Right atrium auricular region (tissue), 2 donors: ENCODE data around the gene CYTH2. TPM values are rescaled to one million over a fixed set of nuclear protein-coding genes. Genes with fewer than 3 reads are reported as not detected.
"Not testable (repeated sequence)": the region's sequence is repeated elsewhere in the genome, so short reads cannot be mapped to it uniquely, and the experiment has no call there.

ENCODE experiments used
- DNase-seq: peaks from one replicate; pipeline ENCODE4 v3.0.0-alpha.2; 2019; ENCODE audit warnings: low spot score
- H3K27ac ChIP-seq, 2 donors: fragments of 200-600 bp; sonication (generic); 1 replicate in 1 of 2; 2 replicates in 1 of 2; pipeline ENCODE4 v1.5.1; 2016 to 2019
- H3K27me3 ChIP-seq, 2 donors: fragments of 200-600 bp; sonication (generic); one replicate each; pipeline versions ENCODE4 v1.5.1 to v1.6.0; 2017 to 2019
- H3K36me3 ChIP-seq: fragments of 200-600 bp; sonication (generic); one replicate; pipeline ENCODE4 v1.5.1; 2016
- H3K4me1 ChIP-seq, 2 donors: fragments of 200-600 bp; sonication (generic); one replicate each; pipeline versions ENCODE4 v1.5.1 to v1.6.0; 2017 to 2019
- H3K4me3 ChIP-seq, 2 donors: fragments of 200-600 bp; sonication (generic); 1 replicate in 1 of 2; 2 replicates in 1 of 2; pipeline ENCODE4 v1.5.1; 2017 to 2019; ENCODE audit warnings: mild to moderate bottlenecking in 1 of 2, moderate library complexity in 1 of 2
- H3K9me3 ChIP-seq, 2 donors: fragments of 200-600 bp; sonication (generic); one replicate each; pipeline ENCODE4 v1.5.1; 2019
- CTCF ChIP-seq, 2 donors: fragments of 200-600 bp; sonication (generic); IDR thresholded peaks; one replicate each; pipeline ENCODE4 v1.5.1; 2019; ENCODE audit warnings: antibody characterized with exemption in 2 of 2
- total RNA-seq, 2 donors: library from RNA; depleted of rRNA; stranded (reverse); fragments of >200 nt; gene quantifications; one replicate each; pipeline ENCODE4 v1.1.0, GENCODE V29; 2016

The CYTH2 gene
- total RNA-seq, 2 donors from 2014 or later, result 13.3 to 22.5 TPM

GRCh38 chr19:48512504-48513288 lies 43.5 kb downstream of the CYTH2 start:
- H3K27ac ChIP-seq, result no peak overlapping the region
- H3K4me3 ChIP-seq, result peak overlapping the region in 1 of 2 donors; percentile 69
- H3K36me3 ChIP-seq, result no peaks in the 10 kb centered on the region
- TF ChIP-seq CTCF (IDR thresholded peaks at IDR 0.05), result no peak
- no peak for DNase-seq
- no peaks in the 10 kb centered on the region for H3K9me3 ChIP-seq
- H3K4me1 ChIP-seq, result peaks cover 0 to 28% of the 10 kb centered on the region in 2 donors
- peaks cover 0 to 9% of the 10 kb centered on the region in 2 donors for H3K27me3 ChIP-seq

GRCh38 chr19:48513289-48514122 lies 44.3 kb downstream of the CYTH2 start:
- peaks cover 0 to 9% of the 10 kb centered on the region in 2 donors for H3K27me3 ChIP-seq
- no peaks in the 10 kb centered on the region for H3K9me3 ChIP-seq
- TF ChIP-seq CTCF (IDR thresholded peaks at IDR 0.05), result no peak

GRCh38 chr19:48514123-48514458 lies 44.9 kb downstream of the CYTH2 start:
- Histone ChIP-seq H3K4me3 (peak overlapping the region in 1 of 2 donors; percentile 69), H3K27ac (no peak overlapping the region), H3K36me3 (no peaks in the 10 kb centered on the region), H3K27me3 (peaks cover 0 to 9% of the 10 kb centered on the region in 2 donors), H3K4me1 (peaks cover 0 to 28% of the 10 kb centered on the region in 2 donors), H3K9me3 (no peaks in the 10 kb centered on the region)
- DNase-seq, result no peak
- no peak for TF ChIP-seq CTCF (IDR thresholded peaks at IDR 0.05)

More at GRCh38 chr19:48513289-48514122, 44.3 kb downstream of the CYTH2 start:
- DNase-seq, result no peak
- H3K36me3 ChIP-seq, result no peaks in the 10 kb centered on the region
- peak overlapping the region; percentile 63 to 69 for H3K4me3 ChIP-seq
- H3K27ac ChIP-seq, result peak overlapping the region; percentile 51 to 55
- peaks cover 0 to 28% of the 10 kb centered on the region in 2 donors for H3K4me1 ChIP-seq

GRCh38 chr19:48516536-48516935 lies 47.4 kb downstream of the CYTH2 start:
- no peak for DNase-seq
- H3K9me3 ChIP-seq, result no peaks in the 10 kb centered on the region

GRCh38 chr19:48518207-48518606 lies 49.0 kb downstream of the CYTH2 start:
- Histone ChIP-seq H3K27me3 (no peaks in the 10 kb centered on the region), H3K27ac (no peak overlapping the region), H3K4me3 (no peak overlapping the region), H3K9me3 (no peaks in the 10 kb centered on the region), H3K4me1 (peaks cover 0 to 5% of the 10 kb centered on the region in 2 donors), H3K36me3 (no peaks in the 10 kb centered on the region)
- no peak for DNase-seq
- no peak for TF ChIP-seq CTCF (IDR thresholded peaks at IDR 0.05)

More at GRCh38 chr19:48516536-48516935, 47.4 kb downstream of the CYTH2 start:
- Histone ChIP-seq H3K36me3 (no peaks in the 10 kb centered on the region), H3K4me1 (peaks cover 0 to 14% of the 10 kb centered on the region in 2 donors), H3K4me3 (no peak overlapping the region), H3K27ac (no peak overlapping the region), H3K27me3 (peaks cover 0 to under 1% of the 10 kb centered on the region in 2 donors)
- TF ChIP-seq CTCF (IDR thresholded peaks at IDR 0.05), result no peak

- H3K27ac ChIP-seq, H3K4me1 ChIP-seq, H3K4me3 ChIP-seq, H3K9me3 ChIP-seq, H3K36me3 ChIP-seq, DNase-seq, H3K27me3 ChIP-seq: not testable (repeated sequence)
These were observed 50.3 kb downstream of the CYTH2 start for GRCh38 chr19:48519426-48519825.
